OCI-M2 (cell line): ENCODE data around the gene COX17.

Experiments used
- DNase-seq: peaks from one replicate; lab custom pipeline; 2025; ENCODE audit not compliant: unreplicated experiment; lab: John Stamatoyannopoulos, UW

The COX17 gene

DNA sequence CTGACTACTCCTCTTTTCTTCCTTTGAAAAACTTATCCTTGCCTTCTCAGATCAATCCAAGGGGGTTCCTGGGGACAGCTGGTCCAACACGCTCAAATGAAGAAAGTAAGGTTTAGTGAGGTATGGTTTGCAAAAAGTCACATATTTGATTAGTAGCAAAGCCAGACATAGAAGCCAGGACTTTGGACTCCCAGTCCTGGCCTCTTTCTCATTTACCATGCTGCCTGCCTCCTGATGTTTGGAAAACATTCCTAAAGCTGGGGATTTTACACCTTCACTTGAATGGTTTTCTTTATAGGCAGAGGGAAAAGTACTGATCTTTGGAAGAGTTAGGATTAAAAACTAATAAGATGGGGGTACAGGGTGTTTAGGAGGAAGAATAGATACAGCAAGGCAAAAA is 31.4 kb downstream of the COX17 start:
- DNase-seq, result no peak

GRCh38 chr3:119644481-119644880 is 32.7 kb downstream of the COX17 start:
- no peak for DNase-seq

DNA sequence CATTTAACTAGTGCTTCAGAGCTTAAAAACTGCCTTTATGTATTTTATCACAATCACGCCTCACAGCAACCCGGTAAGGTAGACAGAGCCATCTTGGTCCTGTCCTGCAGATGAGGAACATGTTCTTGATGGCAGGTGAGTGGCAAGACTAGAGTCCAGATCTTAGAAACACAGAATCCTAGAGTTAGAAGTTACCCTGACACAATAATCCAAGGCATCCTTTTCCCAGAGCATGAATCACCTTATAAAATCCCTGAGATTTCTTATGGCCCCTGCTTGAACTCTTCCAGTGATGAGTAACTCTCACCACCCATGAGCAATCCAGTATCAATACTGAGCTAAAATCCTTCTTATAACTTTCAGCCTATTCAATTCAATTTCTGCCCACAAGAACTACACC is 33.7 kb downstream of the COX17 start:
- DNase-seq, result no peak

DNA sequence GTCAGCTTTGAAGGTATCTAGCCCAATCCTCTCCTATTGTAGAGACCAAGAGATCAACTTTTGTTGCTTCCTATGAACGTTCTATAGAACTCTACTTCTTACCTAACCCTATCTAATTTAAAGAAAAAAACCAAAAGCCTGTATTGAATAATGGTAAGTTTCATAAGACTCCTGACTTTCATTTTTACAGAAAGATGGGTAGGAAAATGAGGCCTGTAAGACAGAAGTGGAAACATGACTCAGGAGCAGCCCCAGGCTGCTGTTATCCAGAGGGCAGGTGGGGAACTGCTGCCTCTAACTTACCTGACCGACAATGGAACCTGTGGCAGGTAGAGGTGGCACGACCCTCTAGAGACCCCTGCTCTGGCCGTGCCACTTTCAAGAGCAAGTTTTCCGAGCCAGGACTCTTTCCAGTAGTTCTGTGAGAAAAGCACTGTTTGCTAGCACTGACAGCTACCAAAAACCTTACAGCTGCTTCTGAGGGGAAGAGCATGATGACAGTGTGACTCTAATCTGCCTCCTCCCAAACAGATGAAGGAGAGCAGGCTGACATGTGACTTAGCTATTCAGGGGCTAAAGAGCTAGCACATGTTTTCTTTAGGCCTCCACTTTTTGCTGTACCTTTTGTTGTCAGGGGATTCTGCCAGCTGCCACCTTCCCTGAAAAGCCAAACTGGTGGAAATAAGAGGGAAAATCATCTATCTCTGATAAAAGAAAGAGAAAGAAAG is 34.3 kb downstream of the COX17 start:
- DNase-seq, result no peak

DNA sequence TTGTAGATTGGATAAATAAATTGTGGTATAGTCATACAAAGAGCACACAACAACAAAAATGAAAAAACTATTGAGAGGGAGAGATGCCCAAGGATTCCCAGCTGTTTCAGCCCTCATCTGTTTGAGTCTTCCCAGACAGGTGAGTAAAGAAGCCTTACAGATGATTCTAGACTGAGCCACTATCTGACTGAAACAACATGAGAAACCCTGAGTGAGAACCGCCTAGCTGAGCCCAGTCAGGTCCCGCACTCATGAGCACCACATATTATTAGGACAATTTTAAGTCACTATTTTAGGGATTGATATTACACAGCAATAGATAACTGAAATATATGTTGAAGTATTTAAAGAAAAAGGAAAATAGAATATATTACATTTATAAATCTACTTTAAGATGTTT is 35.8 kb downstream of the COX17 start:
- DNase-seq, result no peak

DNA sequence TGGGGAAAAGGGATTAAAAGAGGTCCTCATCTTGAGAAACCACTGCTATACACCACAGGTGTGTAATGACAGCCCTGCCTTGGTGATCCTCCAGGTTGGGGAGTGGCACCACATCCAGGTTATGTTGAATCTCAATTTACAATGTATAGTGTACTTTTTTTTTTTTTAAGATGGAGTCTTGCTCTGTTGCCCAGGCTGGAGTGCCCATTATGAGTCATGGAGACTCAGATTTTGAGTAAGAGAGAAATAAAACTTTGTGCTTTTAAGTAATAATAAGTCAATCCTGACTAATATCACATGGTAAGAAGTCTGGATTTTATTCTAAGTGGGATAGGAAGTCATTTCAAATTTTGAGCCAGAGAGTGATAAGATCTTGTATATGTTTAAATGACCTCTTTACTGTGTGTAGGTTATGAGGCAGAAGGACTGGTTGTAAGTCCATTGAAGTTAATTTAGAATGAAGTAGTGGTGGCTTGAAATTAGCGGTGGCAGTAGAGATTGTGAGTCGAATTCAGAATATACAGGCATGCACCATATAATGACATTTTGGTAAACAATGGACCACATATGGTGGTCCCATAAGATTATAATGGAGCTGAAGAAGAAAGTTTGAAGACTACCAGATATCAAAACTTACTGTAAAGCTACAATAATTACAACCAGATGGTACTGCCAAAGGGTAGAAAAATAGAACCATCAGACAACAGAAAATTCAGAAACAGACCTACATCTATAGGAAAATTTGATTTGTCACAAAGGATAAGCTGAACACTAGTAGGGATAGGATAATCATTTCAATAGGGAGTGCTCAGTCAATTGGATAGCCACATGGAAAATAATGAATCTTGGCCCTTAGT is 37.5 kb downstream of the COX17 start:
- no peak for DNase-seq

DNA sequence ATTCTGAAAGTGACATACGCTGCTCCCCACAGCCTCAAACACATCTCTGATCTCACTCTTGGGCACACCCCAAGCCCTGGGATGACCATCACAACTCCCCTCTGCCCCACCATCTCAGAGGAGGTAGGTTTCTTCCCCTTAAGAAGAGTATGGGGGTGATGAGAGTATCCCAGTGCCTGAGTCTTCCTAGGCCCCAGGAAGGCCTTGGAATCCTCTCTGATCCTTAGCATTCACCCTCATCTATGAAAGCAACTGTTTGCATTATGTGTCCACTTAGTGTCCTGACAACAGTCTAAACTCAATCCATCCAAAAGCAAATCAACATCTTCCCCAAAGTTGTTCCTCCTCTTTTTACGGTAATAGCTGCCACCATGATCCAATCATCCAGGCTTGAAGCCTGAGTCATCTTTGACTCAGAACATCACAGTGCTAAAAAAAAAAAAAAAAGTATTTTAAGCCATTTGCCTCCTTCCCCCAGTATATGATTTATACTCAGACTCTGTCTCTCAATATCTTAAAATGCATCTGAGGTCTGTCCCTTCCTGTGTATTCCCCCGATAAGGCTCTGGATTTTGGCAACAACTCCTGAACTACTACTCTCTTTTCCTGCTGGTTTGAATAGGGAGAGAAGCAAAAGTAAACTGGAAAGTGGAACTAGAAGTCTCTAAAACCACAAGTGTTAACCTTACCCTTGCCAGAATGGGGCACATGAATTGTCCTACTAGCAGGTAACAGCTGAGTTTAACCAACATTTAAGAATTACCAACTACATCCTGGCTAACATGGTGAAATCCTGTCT is 39.3 kb downstream of the COX17 start:
- no peak for DNase-seq

GRCh38 chr3:119636891-119637611 is 40.2 kb downstream of the COX17 start:
- no peak for DNase-seq

GRCh38 chr3:119636249-119636648 is 41.0 kb downstream of the COX17 start:
- no peak for DNase-seq

- no peak for DNase-seq
Measured at GRCh38 chr3:119635719-119636118, 41.5 kb downstream of the COX17 start.

DNA sequence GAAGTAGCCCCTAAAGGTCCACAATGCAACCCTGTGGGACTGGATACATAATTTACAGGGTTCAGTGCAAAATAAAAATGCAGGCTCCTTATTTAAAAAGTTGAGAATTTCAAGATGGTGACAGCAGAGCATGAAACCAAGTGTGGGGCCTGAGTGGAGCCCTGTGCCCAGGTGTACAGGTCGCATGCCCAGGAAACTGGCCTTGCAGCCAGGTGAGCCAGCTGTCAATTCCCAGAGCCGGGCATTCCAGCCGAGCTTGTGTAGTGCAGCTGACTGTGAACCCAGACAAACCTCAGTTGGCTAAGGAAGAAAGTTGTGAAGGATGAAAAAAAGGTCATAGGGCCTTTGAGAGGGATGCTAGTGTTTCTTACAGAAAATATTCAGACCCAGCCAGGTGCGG is 44.4 kb downstream of the COX17 start:
- DNase-seq, result no peak

DNA sequence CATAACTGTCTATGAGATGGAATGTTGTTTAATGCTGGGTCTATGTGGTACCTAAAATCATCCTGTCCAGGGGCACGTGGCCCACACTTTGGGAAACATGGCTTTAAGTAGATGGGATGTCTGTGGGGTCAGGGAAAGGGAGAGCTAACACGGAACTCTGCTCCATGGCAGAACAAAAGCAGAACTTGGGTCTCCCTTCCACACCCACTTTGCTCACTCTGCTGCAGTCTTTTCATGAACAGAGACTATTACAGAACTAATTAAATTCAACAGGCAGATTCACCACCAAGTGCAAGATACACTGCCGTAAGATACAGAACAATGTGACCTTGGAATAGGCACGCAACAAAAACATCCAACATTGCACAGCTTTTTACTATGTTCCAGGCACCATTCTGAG is 45.0 kb downstream of the COX17 start:
- DNase-seq, result no peak

GRCh38 chr3:119631516-119631915 is 45.7 kb downstream of the COX17 start:
- no peak for DNase-seq

DNA sequence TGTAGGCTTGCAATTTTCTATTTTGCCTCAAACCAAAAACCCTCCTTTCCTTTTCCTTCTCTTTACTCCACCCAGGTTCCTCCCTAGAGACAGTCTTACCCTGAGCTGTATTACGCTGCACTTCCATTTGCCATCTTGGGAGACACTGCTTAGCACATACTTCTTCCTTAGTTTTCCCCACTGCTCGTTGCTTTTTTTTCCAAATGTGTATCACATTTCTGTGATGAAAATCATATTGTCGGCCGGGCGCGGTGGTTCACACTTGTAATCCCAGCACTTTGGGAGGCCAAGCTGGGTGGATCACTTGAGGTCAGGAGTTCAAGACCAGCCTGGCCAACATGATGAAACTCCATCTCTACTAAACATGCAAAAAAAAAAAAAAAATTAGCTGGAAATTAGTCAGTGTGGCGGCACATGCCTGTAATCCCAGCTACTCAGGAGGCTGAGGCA is 46.3 kb downstream of the COX17 start:
- no peak for DNase-seq

GRCh38 chr3:119630128-119630879 is 46.9 kb downstream of the COX17 start:
- DNase-seq, result no peak

GRCh38 chr3:119628816-119629445 is 48.3 kb downstream of the COX17 start:
- no peak for DNase-seq

GRCh38 chr3:119628390-119628789 is 48.8 kb downstream of the COX17 start:
- no peak for DNase-seq

GRCh38 chr3:119627461-119627860 is 49.7 kb downstream of the COX17 start:
- DNase-seq, result no peak

DNA sequence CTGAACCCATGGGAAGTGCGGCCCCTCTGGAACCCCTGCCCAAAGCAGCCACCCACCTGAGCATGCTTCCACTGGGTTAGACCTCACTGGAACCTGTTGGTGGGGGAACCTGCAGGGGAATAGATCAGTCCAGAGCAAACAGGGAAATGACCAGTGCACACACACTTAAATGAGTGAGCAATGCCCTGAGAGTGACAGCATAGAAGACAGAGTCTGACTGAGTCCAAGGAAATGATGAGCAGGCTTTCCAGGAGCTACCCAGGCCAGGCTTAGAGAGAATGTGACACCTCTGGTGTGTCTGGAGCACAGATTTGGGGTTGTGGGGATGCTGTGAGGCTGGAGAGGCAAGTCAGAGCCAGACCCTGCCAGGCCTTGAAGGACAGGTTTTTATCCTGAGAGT is 51.0 kb downstream of the COX17 start:
- no peak for DNase-seq
